Prostate gland (tissue), 2 donors: Measurements from ENCODE around the gene PHF21B. TPM values are rescaled to one million over a fixed set of nuclear protein-coding genes. Genes with fewer than 3 reads are reported as not detected.

ENCODE experiments used
- DNase-seq: peaks from one replicate; pipeline ENCODE4 v3.0.0-alpha.2; 2019; ENCODE audit warnings: low spot score
- H3K27ac ChIP-seq, 2 donors: fragments of 200-600 bp; sonication (generic); 2 replicates each; pipeline ENCODE4 v1.5.1; 2017 to 2019
- H3K27me3 ChIP-seq: fragments of 200-600 bp; sonication (generic); replicated peaks from 2 replicates; pipeline ENCODE4 v1.5.1; 2019; ENCODE audit not compliant: insufficient read depth
- H3K36me3 ChIP-seq, 2 donors: fragments of 200-600 bp; sonication (generic); 1 replicate in 1 of 2; 2 replicates in 1 of 2; pipeline versions ENCODE4 v1.5.1 to v1.8.1; 2017 to 2019
- H3K4me1 ChIP-seq: fragments of 200-600 bp; sonication (generic); replicated peaks from 2 replicates; pipeline ENCODE4 v1.5.1; 2019
- H3K4me3 ChIP-seq, 2 donors: fragments of 200-600 bp; sonication (generic); 2 replicates each; pipeline ENCODE4 v1.5.1; 2017 to 2019
- H3K9me3 ChIP-seq: fragments of 200-600 bp; sonication (generic); 2 replicates; pipeline ENCODE4 v1.5.1; 2017
- POLR2A ChIP-seq: fragments of 450-650 bp; IDR thresholded peaks from one replicate; pipeline ENCODE4 v1.6.1; 2016; ENCODE audit warnings: antibody characterized with exemption, mild to moderate bottlenecking
- POLR2AphosphoS5 ChIP-seq: sonication (generic); formaldehyde crosslinking; IDR thresholded peaks from one replicate; pipeline ENCODE4 v1.6.1; 2017; ENCODE audit warnings: antibody characterized with exemption
- WGBS: methylation state at CpG from one replicate; pipeline ENCODE4 v1.1.5; 2018; 5-methylcytosine and 5-hydroxymethylcytosine counted together
- intact Hi-C: fragments of 100-400 bp; cut with DNase I; formaldehyde crosslinking; loops from one replicate; pipeline ENCODE4 v1.14.2; 2022
- total RNA-seq, 2 donors: library from RNA; depleted of rRNA; stranded (reverse); fragments of >200 nt; gene quantifications; one replicate each; pipeline ENCODE4 v1.1.0, GENCODE V29; 2016
- TF ChIP-seq, protein P1 (sequence below), 4 experiments: fragments of 200-600 bp in 2 of 4; fragments of 450-650 bp in 2 of 4; sonication (generic) in 2 of 4; IDR thresholded peaks; 1 replicate in 3 of 4; 2 replicates in 1 of 4; pipeline ENCODE4 v1.5.1; 2016 to 2019; ENCODE audit warnings: antibody characterized with exemption in 4 of 4, mild to moderate bottlenecking in 2 of 4, moderate library complexity in 2 of 4

The PHF21B gene
- total RNA-seq, 2 donors from 2014 or later, result 9.7 to 27.3 TPM

DNA sequence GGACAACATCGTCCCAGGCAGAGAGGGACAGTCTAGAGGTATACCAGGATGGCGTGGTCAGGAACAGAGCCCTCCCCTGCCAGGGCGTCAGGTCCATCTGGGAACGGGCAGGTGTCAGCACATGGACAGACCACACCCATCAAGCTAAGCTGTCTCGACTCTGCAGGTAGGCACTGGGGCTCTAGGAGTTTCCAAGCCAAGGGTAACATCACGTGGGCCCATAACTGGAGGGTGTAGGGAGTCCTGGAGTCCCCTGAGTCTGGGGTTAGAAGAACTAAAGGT, 75.4 kb downstream of the PHF21B start:
- DNase-seq, result no peak
- Histone ChIP-seq H3K27me3 (no peaks in the 10 kb centered on the region), H3K4me3 (no peak overlapping the region), H3K4me1 (no peaks in the 10 kb centered on the region), H3K27ac (no peak overlapping the region), H3K9me3 (no peaks in the 10 kb centered on the region), H3K36me3 (no peaks in the 10 kb centered on the region)
- TF ChIP-seq POLR2AphosphoS5 (no peak), POLR2A (no peak)
- TF ChIP-seq, protein P1, sequence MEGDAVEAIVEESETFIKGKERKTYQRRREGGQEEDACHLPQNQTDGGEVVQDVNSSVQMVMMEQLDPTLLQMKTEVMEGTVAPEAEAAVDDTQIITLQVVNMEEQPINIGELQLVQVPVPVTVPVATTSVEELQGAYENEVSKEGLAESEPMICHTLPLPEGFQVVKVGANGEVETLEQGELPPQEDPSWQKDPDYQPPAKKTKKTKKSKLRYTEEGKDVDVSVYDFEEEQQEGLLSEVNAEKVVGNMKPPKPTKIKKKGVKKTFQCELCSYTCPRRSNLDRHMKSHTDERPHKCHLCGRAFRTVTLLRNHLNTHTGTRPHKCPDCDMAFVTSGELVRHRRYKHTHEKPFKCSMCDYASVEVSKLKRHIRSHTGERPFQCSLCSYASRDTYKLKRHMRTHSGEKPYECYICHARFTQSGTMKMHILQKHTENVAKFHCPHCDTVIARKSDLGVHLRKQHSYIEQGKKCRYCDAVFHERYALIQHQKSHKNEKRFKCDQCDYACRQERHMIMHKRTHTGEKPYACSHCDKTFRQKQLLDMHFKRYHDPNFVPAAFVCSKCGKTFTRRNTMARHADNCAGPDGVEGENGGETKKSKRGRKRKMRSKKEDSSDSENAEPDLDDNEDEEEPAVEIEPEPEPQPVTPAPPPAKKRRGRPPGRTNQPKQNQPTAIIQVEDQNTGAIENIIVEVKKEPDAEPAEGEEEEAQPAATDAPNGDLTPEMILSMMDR (IDR thresholded peaks at IDR 0.05), result no peak
- intact Hi-C loops, result no loop called here
- WGBS, result 83% methylated on average over 6 of the region's 6 CpGs

DNA sequence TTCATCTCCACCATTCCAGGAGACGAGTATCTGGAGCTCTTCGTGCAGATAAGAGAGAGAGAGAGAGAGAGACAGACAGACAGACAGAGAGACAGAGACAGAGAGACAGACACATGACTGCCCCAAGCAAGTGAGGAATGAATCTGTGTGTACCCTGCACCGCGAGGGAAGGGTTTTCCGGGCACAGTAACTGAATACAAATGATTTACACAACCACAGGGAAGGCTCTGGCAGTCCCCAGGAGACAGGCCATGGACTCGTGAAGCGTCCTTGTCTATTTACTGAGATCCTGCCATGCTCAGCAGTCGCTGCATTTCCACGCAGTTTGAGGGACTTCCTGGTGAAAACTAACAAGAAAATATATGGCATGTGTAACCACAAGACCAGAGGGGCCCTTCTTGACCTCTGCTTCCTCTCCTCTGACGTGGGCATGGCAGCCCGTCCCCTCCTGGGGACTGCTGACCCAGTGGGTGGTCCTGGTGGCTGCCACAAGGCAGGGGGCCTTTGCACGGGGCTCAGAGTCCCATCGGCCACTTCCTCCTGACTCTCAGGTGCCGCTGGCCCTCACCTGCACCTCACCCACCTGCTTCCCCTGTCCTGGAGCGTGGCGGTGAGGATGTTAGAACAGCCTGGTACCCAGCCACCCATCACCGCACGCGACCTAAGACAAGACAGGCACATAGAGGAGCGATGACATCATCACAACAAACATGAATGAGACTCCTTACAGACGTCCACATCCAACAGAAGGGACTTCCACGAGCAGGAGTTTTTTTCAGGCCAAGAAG, 75.9 kb downstream of the PHF21B start:
- WGBS, result 66% methylated on average over 22 of the region's 22 CpGs
- H3K36me3 ChIP-seq, result no peaks in the 10 kb centered on the region
- TF ChIP-seq, protein P1 (IDR thresholded peaks at IDR 0.05), result no peak
- TF ChIP-seq POLR2A (no peak), POLR2AphosphoS5 (no peak)
- no peaks in the 10 kb centered on the region for H3K9me3 ChIP-seq
- no peaks in the 10 kb centered on the region for H3K27me3 ChIP-seq
- no peak overlapping the region for H3K27ac ChIP-seq
- DNase-seq, result no peak
- no peaks in the 10 kb centered on the region for H3K4me1 ChIP-seq
- no peak overlapping the region for H3K4me3 ChIP-seq
- intact Hi-C loops, result no loop called here

DNA sequence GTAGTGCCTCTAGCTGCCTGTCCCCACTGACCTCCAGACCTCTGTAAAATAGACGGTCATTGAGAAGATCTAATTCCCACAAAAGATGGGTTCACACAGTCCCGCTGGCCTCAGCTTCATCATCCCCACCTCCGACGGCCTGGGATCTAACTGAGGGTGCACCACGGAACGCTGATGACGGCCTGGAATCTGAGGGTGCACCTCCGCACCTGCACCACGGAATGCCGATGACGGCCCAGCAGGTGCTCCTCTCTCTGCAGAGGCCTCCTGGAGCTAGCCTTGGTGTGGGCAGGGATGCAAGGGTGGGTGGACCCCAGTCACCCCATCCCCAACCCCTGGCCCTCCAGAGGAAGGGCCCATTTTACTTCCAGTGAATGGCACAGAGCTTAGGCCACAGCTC, 77.3 kb downstream of the PHF21B start:
- no peaks in the 10 kb centered on the region for H3K9me3 ChIP-seq
- WGBS, result 95% methylated on average over 8 of the region's 11 CpGs
- H3K27me3 ChIP-seq, result no peaks in the 10 kb centered on the region
- TF ChIP-seq POLR2A, result no peak
- TF ChIP-seq, protein P1 (IDR thresholded peaks at IDR 0.05), result no peak
- no peak for TF ChIP-seq POLR2AphosphoS5
- no peaks in the 10 kb centered on the region for H3K4me1 ChIP-seq
- intact Hi-C loops, result no loop called here
- no peak overlapping the region for H3K27ac ChIP-seq
- no peak for DNase-seq
- H3K36me3 ChIP-seq, result no peaks in the 10 kb centered on the region
- no peak overlapping the region for H3K4me3 ChIP-seq

DNA sequence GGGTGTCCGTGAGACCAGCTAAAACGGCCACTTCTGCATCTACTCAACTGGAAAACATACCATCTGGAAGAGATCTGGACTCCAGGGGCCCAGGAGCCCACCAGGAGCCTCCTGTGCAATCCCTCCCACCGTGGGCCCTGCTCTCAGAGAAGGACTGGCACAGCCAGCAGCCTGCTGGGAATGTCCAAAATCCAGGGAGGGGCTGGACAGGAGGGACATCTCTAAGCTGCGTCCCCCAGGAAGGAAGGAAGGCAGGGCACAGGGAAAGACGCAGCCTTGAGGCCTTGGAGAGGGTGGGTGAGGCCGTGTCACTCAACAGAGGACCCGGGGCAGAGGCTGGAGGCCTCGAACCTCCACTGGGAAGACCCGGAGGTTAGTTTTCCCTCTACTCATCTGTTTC, 78.0 kb downstream of the PHF21B start:
- WGBS, result 85% methylated on average over 9 of the region's 9 CpGs
- H3K27ac ChIP-seq, result no peak overlapping the region

More for the DNA sequence above, 78.0 kb downstream of the PHF21B start:
- H3K9me3 ChIP-seq, result no peaks in the 10 kb centered on the region
- H3K4me3 ChIP-seq, result no peak overlapping the region
- intact Hi-C loops, result no loop called here
- H3K27me3 ChIP-seq, result no peaks in the 10 kb centered on the region
- TF ChIP-seq POLR2AphosphoS5 (no peak), POLR2A (no peak)
- TF ChIP-seq, protein P1 (IDR thresholded peaks at IDR 0.05), result no peak
- no peaks in the 10 kb centered on the region for H3K4me1 ChIP-seq
- H3K36me3 ChIP-seq, result no peaks in the 10 kb centered on the region
- no peak for DNase-seq
